HCT116 (cell line): Measurements from ENCODE around the gene SLC25A43. TPM values are rescaled to one million over a fixed set of nuclear protein-coding genes. Genes with fewer than 3 reads are reported as not detected.

Source experiments
- ATAC-seq: fragments of 200-7000 bp; cut with Tn5 transposase; 2 replicates; pipeline ENCODE4 v1.9.1; 2020; ENCODE audit warnings: mild to moderate bottlenecking, moderate library complexity
- BruUV-seq: library from RNA; stranded (reverse); fragments of 400-500 nt; replicated peaks from 2 replicates; lab custom pipeline; 2021; lab: Mats Ljungman, UMichigan
- CTCF ChIA-PET: fragments of 300-600 bp; sonication (Branson Sonifier 250); formaldehyde crosslinking; loops from one replicate; lab custom pipeline; 2021; ENCODE audit warnings: antibody characterized with exemption; lab: Charles Lee
- POLR2A ChIA-PET: fragments of 300-600, 350-600 bp; sonication (Branson Sonifier 250); formaldehyde crosslinking; loops from one replicate; lab custom pipeline; 2021; ENCODE audit warnings: antibody characterized with exemption; lab: Charles Lee
- RAD21 ChIA-PET, 2 experiments: fragments of 300-600 bp; sonication (Branson Sonifier 250); formaldehyde crosslinking; loops; one replicate each; lab custom pipeline; 2023; ENCODE audit warnings: low total read pairs in 2 of 2; ENCODE audit not compliant: uncharacterized antibody in 2 of 2, unreplicated experiment in 2 of 2, low non-redundant PET in 1 of 2; lab: Charles Lee
- DNase-seq: peaks from one replicate; pipeline ENCODE4 v3.0.0-alpha.2; 2010; ENCODE audit warnings: low read depth, low spot score
- H2AFZ ChIP-seq: fragments of 200-600 bp; shearing (Covaris generic), sonication (generic); 2 replicates; pipeline ENCODE4 v1.6.1; 2017; ENCODE audit warnings: low read depth, mixed run types, mixed read lengths, antibody characterized with exemption, low read length; ENCODE audit not compliant: poor library complexity, severe bottlenecking
- H3K27ac ChIP-seq: 2 replicates; pipeline ENCODE4 v1.5.1; 2012; ENCODE audit warnings: low read depth, low read length
- H3K27me3 ChIP-seq: fragments of 200-600 bp; sonication (generic); 2 replicates; pipeline ENCODE4 v1.6.1; 2016; ENCODE audit warnings: mixed run types, low read length, mixed read lengths; ENCODE audit not compliant: insufficient read depth
- H3K36me3 ChIP-seq, 2 experiments: fragments of 200-500 bp in 1 of 2; fragments of 200-600 bp in 1 of 2; sonication (Bioruptor generic) in 1 of 2; sonication (generic) in 1 of 2; 2 replicates each; pipeline versions ENCODE4 v1.5.1 to v1.6.1; 2014 to 2016; ENCODE audit warnings: low read length in 2 of 2, inconsistent platforms in 1 of 2, mixed read lengths in 1 of 2, mixed run types in 1 of 2; ENCODE audit not compliant: insufficient read depth in 2 of 2, control insufficient read depth in 1 of 2
- H3K4me1 ChIP-seq, 2 experiments: fragments of 200-600 bp in 1 of 2; sonication (generic) in 1 of 2; 2 replicates each; pipeline versions ENCODE4 v1.5.1 to v1.6.1; 2012 to 2017; ENCODE audit warnings: low read length in 2 of 2, inconsistent platforms in 1 of 2, mild to moderate bottlenecking in 1 of 2, mixed read lengths in 1 of 2, mixed run types in 1 of 2, moderate library complexity in 1 of 2; ENCODE audit not compliant: insufficient read depth in 2 of 2, control insufficient read depth in 1 of 2
- H3K4me2 ChIP-seq: fragments of 200-600 bp; sonication (generic); 2 replicates; pipeline ENCODE4 v1.6.1; 2017; ENCODE audit warnings: mixed run types, low read length, mixed read lengths
- H3K4me3 ChIP-seq, 2 experiments: fragments of 200-600 bp in 1 of 2; sonication (generic) in 1 of 2; replicated peaks in 1 of 2; 2 replicates each; pipeline ENCODE4 v1.5.1; 2011 to 2016; ENCODE audit warnings: low read length in 2 of 2, control low read depth in 1 of 2, low read depth in 1 of 2, mild to moderate bottlenecking in 1 of 2, mixed read lengths in 1 of 2, mixed run types in 1 of 2
- H3K79me2 ChIP-seq: fragments of 200-600 bp; sonication (generic); 2 replicates; pipeline ENCODE4 v1.6.1; 2017; ENCODE audit warnings: mild to moderate bottlenecking, mixed run types, low read length, moderate library complexity, mixed read lengths; ENCODE audit not compliant: insufficient read depth
- H3K9ac ChIP-seq: fragments of 200-600 bp; sonication (generic); 2 replicates; pipeline ENCODE4 v1.6.1; 2016; ENCODE audit warnings: low read length, mixed read lengths
- H3K9me2 ChIP-seq: fragments of 200-600 bp; sonication (generic), shearing (Covaris generic); 2 replicates; pipeline ENCODE4 v1.6.1; 2017; ENCODE audit warnings: mixed run types, mild to moderate bottlenecking, moderate library complexity; ENCODE audit not compliant: insufficient read depth
- H3K9me3 ChIP-seq, 2 experiments: fragments of 200-500 bp in 1 of 2; fragments of 200-600 bp in 1 of 2; sonication (Bioruptor generic) in 1 of 2; sonication (generic) in 1 of 2; 2 replicates each; pipeline ENCODE4 v1.6.1; 2014 to 2017; ENCODE audit warnings: low read length in 2 of 2, mixed read lengths in 2 of 2, inconsistent platforms in 1 of 2, low read depth in 1 of 2, mild to moderate bottlenecking in 1 of 2, mixed run types in 1 of 2, moderate library complexity in 1 of 2; ENCODE audit not compliant: control insufficient read depth in 1 of 2, insufficient read depth in 1 of 2
- H4K20me1 ChIP-seq: fragments of 200-600 bp; sonication (generic), shearing (Covaris generic); 2 replicates; pipeline ENCODE4 v1.6.1; 2017; ENCODE audit warnings: mixed run types, mild to moderate bottlenecking, moderate library complexity; ENCODE audit not compliant: insufficient read depth
- ATF3 ChIP-seq: IDR thresholded peaks from 2 replicates; pipeline ENCODE4 v1.6.1; 2012
- CBX3 ChIP-seq: IDR thresholded peaks from 2 replicates; pipeline ENCODE4 v1.6.1; 2012; ENCODE audit warnings: low read depth
- CEBPB ChIP-seq: IDR thresholded peaks from 2 replicates; pipeline ENCODE4 v1.6.1; 2012; ENCODE audit warnings: low read depth
- EGR1 ChIP-seq: IDR thresholded peaks from 2 replicates; pipeline ENCODE4 v1.6.1; 2012; ENCODE audit warnings: low read depth
- ELF1 ChIP-seq: IDR thresholded peaks from 2 replicates; pipeline ENCODE4 v1.6.1; 2012; ENCODE audit warnings: low read depth, borderline replicate concordance
- EZH2 ChIP-seq: fragments of 200-600 bp; sonication (generic); IDR thresholded peaks from 2 replicates; pipeline ENCODE4 v1.6.1; 2017; ENCODE audit warnings: antibody characterized with exemption, mixed run types
- EZH2phosphoT487 ChIP-seq: fragments of 200-600 bp; IDR thresholded peaks from 2 replicates; pipeline ENCODE4 v1.6.1; 2018; ENCODE audit warnings: antibody characterized with exemption, borderline replicate concordance
- POLR2A ChIP-seq: IDR thresholded peaks from 2 replicates; pipeline ENCODE4 v1.7.0; 2011; ENCODE audit warnings: borderline replicate concordance; ENCODE audit not compliant: insufficient read depth, insufficient read length; ENCODE audit errors: extremely low read depth
- POLR2AphosphoS5 ChIP-seq: IDR thresholded peaks from 2 replicates; pipeline ENCODE4 v1.6.1; 2011; ENCODE audit warnings: mild to moderate bottlenecking, low read depth, low read length, moderate library complexity
- SIN3A ChIP-seq: IDR thresholded peaks from 2 replicates; pipeline ENCODE4 v1.6.1; 2012; ENCODE audit warnings: low read depth
- SP1 ChIP-seq: IDR thresholded peaks from 2 replicates; pipeline ENCODE4 v1.6.1; 2012; ENCODE audit warnings: low read depth
- TCF7L2 ChIP-seq: IDR thresholded peaks from 2 replicates; pipeline ENCODE4 v1.7.0; 2011; ENCODE audit warnings: borderline replicate concordance, inconsistent platforms; ENCODE audit not compliant: insufficient read depth, insufficient read length; ENCODE audit errors: extremely low read depth
- YY1 ChIP-seq: IDR thresholded peaks from 2 replicates; pipeline ENCODE4 v1.6.1; 2011; ENCODE audit warnings: low read length, low read depth, moderate library complexity, mild to moderate bottlenecking; ENCODE audit not compliant: insufficient replicate concordance; ENCODE audit errors: extremely low read depth
- ZFX ChIP-seq: fragments of 450-650 bp; IDR thresholded peaks from 2 replicates; pipeline ENCODE4 v1.6.1; 2017
- ZNF274 ChIP-seq: fragments of 200-500 bp; sonication (Bioruptor generic); IDR thresholded peaks from 2 replicates; pipeline ENCODE4 v1.6.1; 2014; ENCODE audit warnings: mild to moderate bottlenecking, low read depth, low read length, inconsistent platforms
- intact Hi-C: fragments of 100-400 bp; cut with micrococcal nuclease; formaldehyde crosslinking; loops from 2 replicates; pipeline ENCODE4 v1.10.0; 2022
- total RNA-seq: library from RNA; stranded (reverse); gene quantifications from one replicate; pipeline ENCODE4 v1.2.1, GENCODE V29; 2021; ENCODE audit not compliant: unreplicated experiment

The SLC25A43 gene
- total RNA-seq, 1 experiment from 2014 or later, result 14.1 TPM

- H4K20me1 ChIP-seq, result no peaks in the 10 kb centered on the region
- no peak overlapping the region for H3K27ac ChIP-seq
- H3K27me3 ChIP-seq, result no peaks in the 10 kb centered on the region
- ChIA-PET POLR2A (interaction anchor here (0.6 to 0.9 kb wide), 2 partner anchors 16 to 23 kb away, joined by 3 read pairs; no protein-coding TSS in a partner anchor), RAD21 (interaction anchor here (0.9 to 1.2 kb wide), 3 partner anchors 23 kb away, joined by 3 to 7 read pairs (median 4); no protein-coding TSS in a partner anchor), CTCF (interaction anchor here (3.5 kb wide), 1 partner anchor 23 kb away, joined by 21 read pairs; no protein-coding TSS in a partner anchor)
- H3K9me2 ChIP-seq, result no peaks in the 10 kb centered on the region
- H3K36me3 ChIP-seq, result no peaks in the 10 kb centered on the region
- BruUV-seq, result TSS peak; percentile 100
- TF ChIP-seq SIN3A (no peak), TCF7L2 (no peak), EZH2phosphoT487 (no peak), POLR2AphosphoS5 (no peak), POLR2A (no peak), ATF3 (no peak)
- DNase-seq, result no peak
- H3K4me1 ChIP-seq, result no peaks in the 10 kb centered on the region
- H3K4me2 ChIP-seq, result no peak overlapping the region
- peak; percentile 63 for ATAC-seq
- no peak overlapping the region for H3K9ac ChIP-seq
- intact Hi-C loops, result no loop called here
- no peak overlapping the region for H3K4me3 ChIP-seq
- no peaks in the 10 kb centered on the region for H3K79me2 ChIP-seq
- H3K9me3 ChIP-seq, result no peaks in the 10 kb centered on the region
- H2AFZ ChIP-seq, result no peak overlapping the region
These were observed 90.3 kb downstream of the SLC25A43 start for GRCh38 chrX:119489212-119490074.

GRCh38 chrX:119492463-119492862 lies 93.3 kb downstream of the SLC25A43 start:
- Histone ChIP-seq H2AFZ (no peak overlapping the region), H3K4me3 (no peak overlapping the region), H3K9ac (no peak overlapping the region), H3K27me3 (no peaks in the 10 kb centered on the region), H3K27ac (no peak overlapping the region), H3K9me3 (no peaks in the 10 kb centered on the region), H3K79me2 (no peaks in the 10 kb centered on the region), H3K9me2 (no peaks in the 10 kb centered on the region), H3K4me2 (no peak overlapping the region), H3K4me1 (no peaks in the 10 kb centered on the region), H4K20me1 (no peaks in the 10 kb centered on the region), H3K36me3 (no peaks in the 10 kb centered on the region)
- no peak for DNase-seq
- RAD21 ChIA-PET, result no interaction called here
- TF ChIP-seq POLR2AphosphoS5, result no peak
- TF ChIP-seq YY1, result no peak
- TF ChIP-seq CEBPB, result no peak
- no peak for TF ChIP-seq CBX3
- no peak for TF ChIP-seq ATF3
- no peak for TF ChIP-seq EGR1
- no peak for TF ChIP-seq TCF7L2
- TF ChIP-seq ZFX, result no peak
- no peak for TF ChIP-seq ZNF274
- no peak for TF ChIP-seq SP1
- TF ChIP-seq SIN3A, result no peak
- TF ChIP-seq EZH2, result no peak
- no peak for TF ChIP-seq ELF1
- CTCF ChIA-PET, result interaction anchor here (1.1 kb wide), 1 partner anchor 10 kb away, joined by 4 read pairs; no protein-coding TSS in a partner anchor
- intact Hi-C loops, result no loop called here
- no peak for ATAC-seq
- no TSS peak for BruUV-seq
- POLR2A ChIA-PET, result no interaction called here
